ENCODE measurements around the gene PLCB3.

GRCh38 chr11:64223001-64223651 lies 28.2 kb upstream of the PLCB3 start:
- TF ChIP-seq EZH2 (IDR thresholded peaks at IDR 0.05; ENCODE audit: borderline replicate concordance, low read length): no peak
- no peak for TF ChIP-seq CTCF (IDR thresholded peaks at IDR 0.05; ENCODE audit: low read length)

All from OCI-LY1 (cell line).